Lower leg skin (tissue), 4 donors: ENCODE measurements around the gene FAM174A. TPM values are rescaled to one million over a fixed set of nuclear protein-coding genes. Genes with fewer than 3 reads are reported as not detected.

Experiments
- DNase-seq, 2 donors: peaks; one replicate each; pipeline ENCODE4 v3.0.0-alpha.2; 2019; ENCODE audit warnings: low spot score in 2 of 2
- H3K4me3 ChIP-seq: fragments of 200-600 bp; sonication (generic); 2 replicates; pipeline ENCODE4 v1.5.1; 2017; ENCODE audit warnings: mild to moderate bottlenecking, low read depth; ENCODE audit not compliant: poor library complexity, severe bottlenecking
- POLR2A ChIP-seq, 2 donors: fragments of 450-650 bp; IDR thresholded peaks; one replicate each; pipeline ENCODE4 v1.6.1; 2016 to 2017; ENCODE audit warnings: antibody characterized with exemption in 2 of 2, mild to moderate bottlenecking in 1 of 2, moderate library complexity in 1 of 2
- WGBS, 2 donors: methylation state at CpG; one replicate each; pipeline ENCODE4 v1.1.5; 2018; 5-methylcytosine and 5-hydroxymethylcytosine counted together
- intact Hi-C: fragments of 100-400 bp; cut with DNase I; formaldehyde crosslinking; loops from one replicate; pipeline ENCODE4 v1.15.0; 2023; ENCODE audit warnings: low total_unique reads
- total RNA-seq, 4 donors: library from RNA; depleted of rRNA; stranded (reverse); fragments of >200 nt; gene quantifications; one replicate each; pipeline ENCODE4 v1.1.0, GENCODE V29; 2016
- TF ChIP-seq, protein P1 (sequence below), 3 donors: fragments of 450-650 bp; IDR thresholded peaks; one replicate each; pipeline ENCODE4 v1.5.1; 2016; ENCODE audit warnings: antibody characterized with exemption in 3 of 3, mild to moderate bottlenecking in 3 of 3, moderate library complexity in 2 of 3

FAM174A gene
- total RNA-seq, 4 donors from 2014 or later = 78.0 to 124 (median 99.5) TPM

DNA sequence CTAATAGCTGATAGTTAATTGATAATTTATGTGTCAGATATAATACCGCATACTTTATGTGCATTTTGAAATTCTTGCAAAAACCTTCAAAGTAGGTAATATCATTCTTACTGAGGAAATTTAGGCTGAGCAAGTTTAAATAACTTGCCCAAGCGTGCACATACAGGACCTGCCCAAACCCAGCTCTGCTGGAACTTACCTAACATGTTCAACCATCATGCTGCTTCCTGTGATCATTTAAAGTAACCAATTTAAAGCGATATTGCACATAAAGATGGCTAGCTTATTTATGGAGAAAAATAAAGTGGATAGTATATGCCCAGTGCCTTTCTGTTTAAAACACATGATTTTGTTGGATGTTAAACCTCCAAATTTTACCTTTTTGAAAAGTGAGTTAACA, 4.3 kb downstream of the FAM174A start:
- intact Hi-C loops = no loop called here
- no peak overlapping the region for H3K4me3 ChIP-seq
- WGBS, 2 donors = 61 to 64% methylated on average over 3 of the region's 3 CpGs
- TF ChIP-seq POLR2A (IDR thresholded peaks at IDR 0.05) = no peak
- TF ChIP-seq, protein P1, sequence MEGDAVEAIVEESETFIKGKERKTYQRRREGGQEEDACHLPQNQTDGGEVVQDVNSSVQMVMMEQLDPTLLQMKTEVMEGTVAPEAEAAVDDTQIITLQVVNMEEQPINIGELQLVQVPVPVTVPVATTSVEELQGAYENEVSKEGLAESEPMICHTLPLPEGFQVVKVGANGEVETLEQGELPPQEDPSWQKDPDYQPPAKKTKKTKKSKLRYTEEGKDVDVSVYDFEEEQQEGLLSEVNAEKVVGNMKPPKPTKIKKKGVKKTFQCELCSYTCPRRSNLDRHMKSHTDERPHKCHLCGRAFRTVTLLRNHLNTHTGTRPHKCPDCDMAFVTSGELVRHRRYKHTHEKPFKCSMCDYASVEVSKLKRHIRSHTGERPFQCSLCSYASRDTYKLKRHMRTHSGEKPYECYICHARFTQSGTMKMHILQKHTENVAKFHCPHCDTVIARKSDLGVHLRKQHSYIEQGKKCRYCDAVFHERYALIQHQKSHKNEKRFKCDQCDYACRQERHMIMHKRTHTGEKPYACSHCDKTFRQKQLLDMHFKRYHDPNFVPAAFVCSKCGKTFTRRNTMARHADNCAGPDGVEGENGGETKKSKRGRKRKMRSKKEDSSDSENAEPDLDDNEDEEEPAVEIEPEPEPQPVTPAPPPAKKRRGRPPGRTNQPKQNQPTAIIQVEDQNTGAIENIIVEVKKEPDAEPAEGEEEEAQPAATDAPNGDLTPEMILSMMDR (IDR thresholded peaks at IDR 0.05) = no peak
- no peak for DNase-seq

DNA sequence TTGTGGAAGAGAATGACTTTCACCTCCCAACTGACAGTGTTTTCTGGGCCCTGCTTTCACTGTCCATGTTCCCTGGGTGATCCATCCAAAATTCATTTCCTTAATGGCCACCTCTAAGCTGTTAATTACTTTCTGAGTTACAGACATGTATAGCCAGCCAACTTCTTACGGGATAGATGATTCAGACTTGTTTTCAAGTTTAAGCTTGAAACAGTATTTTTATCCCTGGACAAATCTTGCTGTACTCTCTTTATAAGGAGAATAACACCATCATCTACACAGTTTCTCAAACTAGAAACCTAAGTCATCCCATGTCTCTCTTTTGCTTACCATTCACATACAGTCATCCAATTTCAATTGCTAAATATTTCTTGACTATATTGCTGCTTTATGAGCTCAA, 6.9 kb downstream of the FAM174A start:
- 20 to 35% methylated on average over 1 of the region's 1 CpG for WGBS, 2 donors
- TF ChIP-seq POLR2A (IDR thresholded peaks at IDR 0.05) = no peak
- TF ChIP-seq, protein P1 (IDR thresholded peaks at IDR 0.05) = no peak
- intact Hi-C loops = no loop called here
- no peak for DNase-seq
- no peak overlapping the region for H3K4me3 ChIP-seq

DNA sequence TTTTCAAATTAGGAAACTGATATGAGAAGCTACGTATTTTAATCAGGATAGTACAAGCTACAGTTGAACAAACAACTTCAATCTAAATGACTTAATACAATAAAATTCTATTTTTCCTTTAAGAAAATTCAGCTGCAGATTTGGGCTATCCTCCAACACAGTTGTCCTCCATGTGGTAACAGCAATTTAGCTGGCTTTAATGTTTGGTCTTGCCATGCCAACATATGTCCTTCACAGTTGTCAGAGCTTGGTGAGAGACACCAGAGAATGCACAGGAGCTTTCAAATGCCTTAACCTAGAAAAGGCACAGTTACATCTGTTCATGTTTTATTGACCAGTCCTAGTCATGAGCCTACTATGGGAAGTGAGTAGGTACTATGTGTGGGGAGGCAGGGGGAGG, 10.8 kb downstream of the FAM174A start:
- H3K4me3 ChIP-seq = no peak overlapping the region
- TF ChIP-seq, protein P1 (IDR thresholded peaks at IDR 0.05) = no peak
- no peak for TF ChIP-seq POLR2A (IDR thresholded peaks at IDR 0.05)
- DNase-seq = no peak
- intact Hi-C loops = no loop called here
- 95 to 100% methylated on average over 1 of the region's 1 CpG for WGBS, 2 donors

DNA sequence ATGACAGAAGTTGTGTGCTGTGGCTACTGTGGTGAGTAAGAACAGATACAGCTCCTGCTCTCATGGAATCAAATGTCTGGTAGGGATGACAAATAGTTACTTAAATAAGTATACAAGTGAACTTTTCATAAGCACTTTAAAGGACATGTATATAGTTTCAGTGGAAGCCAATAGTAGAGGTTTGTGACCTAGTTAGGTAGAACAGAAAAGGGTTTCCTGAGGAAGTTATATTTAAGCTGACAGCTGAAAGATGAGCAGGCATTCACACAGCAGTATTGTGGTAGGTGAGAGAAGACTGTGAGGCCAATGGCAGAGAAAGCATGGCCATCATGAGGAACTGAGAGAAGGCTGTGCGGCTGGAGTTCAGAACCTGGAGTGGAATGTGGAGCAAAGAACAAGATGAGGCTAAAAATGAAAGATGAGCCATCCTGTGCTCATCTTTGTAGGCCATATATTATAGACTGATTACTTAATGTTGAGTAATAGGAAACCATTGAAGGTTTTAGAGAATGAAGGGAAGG, 15.4 kb downstream of the FAM174A start:
- 78 to 100% methylated on average over 1 of the region's 1 CpG for WGBS, 2 donors
- TF ChIP-seq, protein P1 (IDR thresholded peaks at IDR 0.05) = no peak
- TF ChIP-seq POLR2A (IDR thresholded peaks at IDR 0.05) = no peak
- intact Hi-C loops = no loop called here
- no peak overlapping the region for H3K4me3 ChIP-seq
- no peak for DNase-seq

DNA sequence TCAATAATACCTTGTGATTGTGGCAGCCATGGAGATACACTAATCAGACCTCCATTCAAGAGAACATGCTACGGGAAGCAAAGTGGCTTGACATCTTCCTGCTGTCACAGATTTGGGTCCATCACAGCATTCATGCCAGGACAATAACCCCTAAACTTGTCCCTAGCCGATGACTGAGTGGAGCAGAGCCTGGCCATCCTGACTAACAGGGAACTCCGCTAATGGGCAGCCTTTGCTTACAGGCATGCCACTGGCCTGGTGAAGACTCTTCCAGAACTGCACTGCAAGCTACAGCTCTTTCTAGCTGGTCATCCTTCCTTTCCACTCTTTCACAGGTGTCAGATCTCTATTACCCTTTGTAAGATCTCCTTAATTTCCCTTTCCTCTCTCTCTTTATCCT, 16.0 kb downstream of the FAM174A start:
- intact Hi-C loops = no loop called here
- WGBS, 2 donors = 93 to 97% methylated on average over 3 of the region's 3 CpGs
- DNase-seq = no peak

More for the DNA sequence above, 16.0 kb downstream of the FAM174A start:
- TF ChIP-seq, protein P1 (IDR thresholded peaks at IDR 0.05) = no peak
- TF ChIP-seq POLR2A (IDR thresholded peaks at IDR 0.05) = no peak
- no peak overlapping the region for H3K4me3 ChIP-seq
